AG04450 (cell line): ENCODE measurements around the gene RNF38. TPM values are rescaled to one million over a fixed set of nuclear protein-coding genes. Genes with fewer than 3 reads are reported as not detected.
A peak's percentile ranks its signal among the peaks of the same experiment; 100 is the strongest.

ENCODE experiments used
- CTCF ChIA-PET: fragments of 300-600, 350-600 bp; formaldehyde crosslinking; extraction: SDS; loops from one replicate; lab custom pipeline; 2022; ENCODE audit warnings: antibody characterized with exemption, inconsistent platforms; lab: Charles Lee
- POLR2A ChIA-PET: fragments of 350-600 bp; formaldehyde crosslinking; extraction: SDS; loops from one replicate; lab custom pipeline; 2021; ENCODE audit warnings: antibody characterized with exemption, inconsistent platforms; lab: Yijun Ruan, JAX
- DNase-seq: peaks from one replicate; pipeline ENCODE4 v3.0.0-alpha.2; 2011; ENCODE audit warnings: low read depth, low spot score
- H3K27ac ChIP-seq: one replicate; pipeline ENCODE4 v1.5.1; 2012; ENCODE audit warnings: low read depth, low read length, control low read depth
- H3K27me3 ChIP-seq: one replicate; pipeline ENCODE4 v1.6.0; 2012; ENCODE audit warnings: low read length; ENCODE audit not compliant: control insufficient read depth, insufficient read depth
- H3K4me3 ChIP-seq: 2 replicates; pipeline ENCODE4 v1.5.1; 2011; ENCODE audit warnings: mild to moderate bottlenecking, low read depth, low read length, control low read depth
- H3K9me3 ChIP-seq: 2 replicates; pipeline ENCODE4 v1.5.1; 2012; ENCODE audit warnings: low read length; ENCODE audit not compliant: control insufficient read depth, insufficient read depth
- polyA plus RNA-seq: library from polyadenylated mRNA; depleted of rRNA; stranded (reverse); fragments of >200 nt; gene quantifications from 2 replicates; pipeline ENCODE4 v1.2.3, GENCODE V29; 2011
- TF ChIP-seq, protein P1 (sequence below): IDR thresholded peaks from 2 replicates; pipeline ENCODE4 v1.5.1; 2011; ENCODE audit warnings: low read depth, low read length, control low read depth, inconsistent platforms

RNF38 gene
- polyA plus RNA-seq, 1 experiment: 18.3 TPM

DNA sequence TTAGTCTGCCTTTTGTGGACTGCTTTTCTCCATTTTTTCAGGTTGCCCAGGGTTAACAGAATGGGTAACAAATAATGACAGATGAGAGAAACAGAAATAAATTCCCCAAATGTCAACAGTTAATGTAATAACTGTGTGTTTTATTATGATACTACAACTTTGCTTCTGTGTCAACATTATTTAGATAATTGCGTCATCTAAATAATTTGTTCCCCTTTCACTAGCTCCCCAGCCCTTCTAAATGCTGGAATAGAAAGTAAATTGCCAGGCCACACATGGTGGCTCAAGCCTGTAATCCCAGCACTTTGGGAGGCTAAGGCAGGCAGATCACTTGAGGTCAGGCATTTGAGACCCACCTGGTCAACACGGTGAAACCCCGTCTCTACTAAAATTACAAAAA is 53.5 kb downstream of the RNF38 start:
- ChIA-PET CTCF (no interaction called here), POLR2A (no interaction called here)
- DNase-seq: no peak
- Histone ChIP-seq H3K27ac (no peak overlapping the region), H3K9me3 (no peaks in the 10 kb centered on the region), H3K27me3 (no peaks in the 10 kb centered on the region), H3K4me3 (no peak overlapping the region)
- TF ChIP-seq, protein P1, sequence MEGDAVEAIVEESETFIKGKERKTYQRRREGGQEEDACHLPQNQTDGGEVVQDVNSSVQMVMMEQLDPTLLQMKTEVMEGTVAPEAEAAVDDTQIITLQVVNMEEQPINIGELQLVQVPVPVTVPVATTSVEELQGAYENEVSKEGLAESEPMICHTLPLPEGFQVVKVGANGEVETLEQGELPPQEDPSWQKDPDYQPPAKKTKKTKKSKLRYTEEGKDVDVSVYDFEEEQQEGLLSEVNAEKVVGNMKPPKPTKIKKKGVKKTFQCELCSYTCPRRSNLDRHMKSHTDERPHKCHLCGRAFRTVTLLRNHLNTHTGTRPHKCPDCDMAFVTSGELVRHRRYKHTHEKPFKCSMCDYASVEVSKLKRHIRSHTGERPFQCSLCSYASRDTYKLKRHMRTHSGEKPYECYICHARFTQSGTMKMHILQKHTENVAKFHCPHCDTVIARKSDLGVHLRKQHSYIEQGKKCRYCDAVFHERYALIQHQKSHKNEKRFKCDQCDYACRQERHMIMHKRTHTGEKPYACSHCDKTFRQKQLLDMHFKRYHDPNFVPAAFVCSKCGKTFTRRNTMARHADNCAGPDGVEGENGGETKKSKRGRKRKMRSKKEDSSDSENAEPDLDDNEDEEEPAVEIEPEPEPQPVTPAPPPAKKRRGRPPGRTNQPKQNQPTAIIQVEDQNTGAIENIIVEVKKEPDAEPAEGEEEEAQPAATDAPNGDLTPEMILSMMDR: no peak

DNA sequence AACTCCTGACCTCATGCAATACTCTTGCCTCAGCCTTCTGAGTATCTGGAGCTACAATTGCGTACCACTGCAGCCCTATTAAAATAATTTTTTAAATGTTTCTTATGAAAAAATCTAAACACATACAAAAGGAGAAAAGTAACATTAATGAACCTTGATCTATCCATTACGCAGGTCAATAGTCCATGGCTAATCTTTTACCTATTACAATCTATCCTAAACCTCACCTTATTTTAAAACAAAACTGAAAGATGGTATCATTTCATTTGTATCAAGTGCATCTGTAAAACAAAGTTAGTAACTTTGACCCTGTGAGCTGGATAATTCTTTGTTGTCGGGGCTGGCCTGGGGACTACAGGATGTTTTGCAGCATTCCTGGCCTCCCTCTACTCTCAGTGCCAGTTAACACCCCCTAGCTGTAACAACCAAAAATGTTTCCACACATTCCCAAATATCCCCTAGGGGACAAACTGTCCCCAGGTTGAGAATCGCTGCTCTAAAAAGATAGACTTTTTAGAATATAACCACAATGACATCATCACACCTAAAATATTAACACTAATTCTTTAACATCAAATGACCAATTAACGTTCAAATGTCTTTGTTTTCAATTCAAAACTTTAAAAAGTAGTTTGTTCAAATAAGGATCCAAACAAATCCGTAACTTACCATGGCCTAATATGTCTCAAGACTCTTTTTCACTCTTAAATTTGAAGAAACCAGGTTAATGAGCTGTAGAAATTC is 54.8 kb downstream of the RNF38 start:
- TF ChIP-seq, protein P1: 0 out of 2 replicates have a peak, but pooled peaks have one; percentile 3
- H3K4me3 ChIP-seq: no peak overlapping the region
- H3K27me3 ChIP-seq: no peaks in the 10 kb centered on the region
- POLR2A ChIA-PET: no interaction called here
- no peak overlapping the region for H3K27ac ChIP-seq
- no peaks in the 10 kb centered on the region for H3K9me3 ChIP-seq
- no peak for DNase-seq
- CTCF ChIA-PET: interaction anchor here (1.0 to 1.5 kb wide), 2 partner anchors 17 to 391 kb away, joined by 3 read pairs; no protein-coding TSS in a partner anchor

DNA sequence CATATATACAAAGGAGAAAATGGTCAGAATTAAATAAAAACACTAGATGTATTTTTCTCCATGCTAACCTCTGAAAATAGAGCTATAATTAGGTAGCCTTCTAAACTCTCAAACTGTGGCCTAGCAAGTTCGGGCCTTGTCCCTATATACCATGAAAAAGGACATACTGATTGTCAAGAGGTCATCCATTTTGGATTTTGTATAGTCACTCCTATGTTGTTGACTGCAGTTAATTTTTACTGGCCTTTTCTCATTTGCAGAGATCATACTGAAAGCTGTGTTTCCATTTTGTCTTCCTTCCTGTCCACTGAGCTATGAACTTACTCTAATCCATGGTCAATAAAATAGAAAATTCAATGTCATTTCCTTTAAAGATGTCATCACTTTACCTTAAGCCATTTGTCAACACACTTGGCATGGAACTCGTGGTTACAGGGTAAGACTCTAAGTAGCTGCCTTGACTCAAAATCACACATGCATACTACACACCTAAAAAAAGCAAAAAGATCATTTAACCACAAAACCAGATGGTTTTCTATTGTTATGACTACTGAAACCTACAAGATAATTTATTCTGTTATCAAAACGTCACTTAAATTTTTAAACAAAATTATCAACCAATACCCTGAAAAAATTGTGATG is 58.0 kb downstream of the RNF38 start:
- POLR2A ChIA-PET: no interaction called here
- TF ChIP-seq, protein P1: no peak
- no peak overlapping the region for H3K27ac ChIP-seq
- H3K4me3 ChIP-seq: no peak overlapping the region
- H3K27me3 ChIP-seq: no peaks in the 10 kb centered on the region
- CTCF ChIA-PET: interaction anchor here (1.0 to 1.3 kb wide), 2 partner anchors 13 to 66 kb away, joined by 4 to 10 read pairs; no protein-coding TSS in a partner anchor
- no peak for DNase-seq
- H3K9me3 ChIP-seq: no peaks in the 10 kb centered on the region

DNA sequence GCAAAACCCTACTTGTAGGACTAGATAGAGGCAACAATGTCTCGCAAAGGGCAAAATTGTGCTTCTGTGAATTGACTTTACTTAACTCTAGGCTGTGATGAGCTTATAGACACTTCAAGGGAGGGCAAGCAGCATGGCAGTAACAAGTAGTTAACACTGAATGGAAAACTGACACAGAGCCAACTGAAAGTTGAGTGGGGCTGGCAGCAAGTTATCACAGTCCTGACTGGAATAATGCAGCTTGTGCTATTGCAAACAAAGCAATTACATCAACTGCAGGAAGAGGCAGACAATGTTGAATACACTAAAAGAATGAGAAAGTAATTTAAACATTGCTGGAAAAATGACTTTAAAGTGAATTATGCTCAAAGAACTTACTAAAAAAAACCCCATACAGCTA is 62.2 kb downstream of the RNF38 start:
- ChIA-PET CTCF (interaction anchor here (0.6 to 3.5 kb wide), 4 partner anchors 9 to 382 kb away, joined by 3 to 16 read pairs (median 5); no protein-coding TSS in a partner anchor), POLR2A (no interaction called here)
- H3K4me3 ChIP-seq: no peak overlapping the region
- no peak overlapping the region for H3K27ac ChIP-seq
- TF ChIP-seq, protein P1: no peak
- H3K9me3 ChIP-seq: no peaks in the 10 kb centered on the region
- H3K27me3 ChIP-seq: no peaks in the 10 kb centered on the region
- no peak for DNase-seq

DNA sequence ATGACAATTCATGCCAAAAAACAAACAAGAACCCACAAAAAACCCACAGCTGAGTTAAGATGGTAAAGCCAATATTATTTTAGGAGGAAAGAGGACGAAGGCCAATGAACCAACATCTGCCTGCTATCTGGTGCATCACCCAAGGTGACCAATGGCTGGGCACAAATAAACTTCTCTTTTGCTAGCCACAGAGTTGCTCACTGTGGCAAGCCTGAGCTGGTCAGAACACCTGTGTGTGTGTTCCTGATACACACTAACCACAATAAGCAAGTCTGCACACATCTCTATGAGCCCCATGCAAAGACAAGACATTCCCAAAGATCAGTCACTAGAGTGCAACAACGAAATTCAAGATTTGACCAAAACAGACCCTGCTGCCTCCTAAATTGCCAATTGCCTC is 63.1 kb downstream of the RNF38 start:
- no peak overlapping the region for H3K27ac ChIP-seq
- ChIA-PET CTCF (interaction anchor here (1.1 to 3.5 kb wide), 3 partner anchors 8 to 88 kb away, joined by 3 to 16 read pairs (median 3); no protein-coding TSS in a partner anchor), POLR2A (no interaction called here)
- DNase-seq: no peak
- TF ChIP-seq, protein P1: no peak
- no peaks in the 10 kb centered on the region for H3K9me3 ChIP-seq
- no peaks in the 10 kb centered on the region for H3K27me3 ChIP-seq
- H3K4me3 ChIP-seq: no peak overlapping the region
